ENCODE data around the gene FRG2.
"Not testable (repeated sequence)": the region's sequence is repeated elsewhere in the genome, so short reads cannot be mapped to it uniquely, and the experiment has no call there.

The FRG2 gene

DNA sequence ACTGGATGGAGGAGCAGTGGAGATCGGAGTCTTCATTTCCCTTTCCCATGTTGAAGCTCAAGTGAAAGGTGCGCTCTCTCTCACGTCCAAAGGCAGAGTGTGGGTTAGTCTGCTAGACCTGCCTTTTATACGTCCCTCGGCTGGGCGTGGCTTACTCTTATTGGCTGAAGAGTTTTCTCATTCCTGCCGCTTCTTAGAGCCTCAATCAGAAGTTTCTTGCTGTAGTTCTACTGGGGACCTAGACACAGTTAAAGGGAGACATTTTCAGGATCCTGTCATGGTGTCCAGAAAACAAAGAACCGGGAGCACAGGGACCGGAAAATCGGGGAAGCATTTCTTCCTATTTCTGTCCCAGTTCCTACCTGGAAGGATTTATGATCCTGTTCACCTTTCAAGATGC lies at the start of gene FRG2:
Gene FRG2, minus strand, starts transcription at position 101 of the 400 bp plus-strand sequence. Its CDS starts 52 bp downstream, at position 49.
- not testable (repeated sequence) for DNase-seq (ENCODE audit: low read depth)

DNA sequence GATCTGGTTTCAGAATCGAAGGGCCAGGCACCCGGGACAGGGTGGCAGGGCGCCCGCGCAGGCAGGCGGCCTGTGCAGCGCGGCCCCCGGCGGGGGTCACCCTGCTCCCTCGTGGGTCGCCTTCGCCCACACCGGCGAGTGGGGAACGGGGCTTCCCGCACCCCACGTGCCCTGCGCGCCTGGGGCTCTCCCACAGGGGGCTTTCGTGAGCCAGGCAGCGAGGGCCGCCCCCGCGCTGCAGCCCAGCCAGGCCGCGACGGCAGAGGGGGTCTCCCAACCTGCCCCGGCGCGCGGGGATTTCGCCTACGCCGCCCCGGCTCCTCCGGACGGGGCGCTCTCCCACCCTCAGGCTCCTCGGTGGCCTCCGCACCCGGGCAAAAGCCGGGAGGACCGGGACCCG lies 41.3 kb upstream of the FRG2 start:
- DNase-seq (ENCODE audit: low read depth), result not testable (repeated sequence)

GRCh38 chr4:190064805-190065204 lies 37.7 kb upstream of the FRG2 start:
- not testable (repeated sequence) for DNase-seq (ENCODE audit: low read depth)

GRCh38 chr4:190064342-190064741 lies 37.3 kb upstream of the FRG2 start, which contains the start of gene DBET:
TSS of gene DBET (plus strand) at chr4:190064502.
- not testable (repeated sequence) for DNase-seq (ENCODE audit: low read depth)

- DNase-seq (ENCODE audit: low read depth), result not testable (repeated sequence)
These were observed 31.9 kb upstream of the FRG2 start for GRCh38 chr4:190058997-190059396.

- not testable (repeated sequence) for DNase-seq (ENCODE audit: low read depth)
These were observed 22.6 kb upstream of the FRG2 start for GRCh38 chr4:190049378-190050239.

GRCh38 chr4:190047627-190048026 lies 20.6 kb upstream of the FRG2 start:
- DNase-seq (ENCODE audit: low read depth), result not testable (repeated sequence)

GRCh38 chr4:190040873-190041272 lies 13.8 kb upstream of the FRG2 start:
- DNase-seq (ENCODE audit: low read depth), result not testable (repeated sequence)

DNA sequence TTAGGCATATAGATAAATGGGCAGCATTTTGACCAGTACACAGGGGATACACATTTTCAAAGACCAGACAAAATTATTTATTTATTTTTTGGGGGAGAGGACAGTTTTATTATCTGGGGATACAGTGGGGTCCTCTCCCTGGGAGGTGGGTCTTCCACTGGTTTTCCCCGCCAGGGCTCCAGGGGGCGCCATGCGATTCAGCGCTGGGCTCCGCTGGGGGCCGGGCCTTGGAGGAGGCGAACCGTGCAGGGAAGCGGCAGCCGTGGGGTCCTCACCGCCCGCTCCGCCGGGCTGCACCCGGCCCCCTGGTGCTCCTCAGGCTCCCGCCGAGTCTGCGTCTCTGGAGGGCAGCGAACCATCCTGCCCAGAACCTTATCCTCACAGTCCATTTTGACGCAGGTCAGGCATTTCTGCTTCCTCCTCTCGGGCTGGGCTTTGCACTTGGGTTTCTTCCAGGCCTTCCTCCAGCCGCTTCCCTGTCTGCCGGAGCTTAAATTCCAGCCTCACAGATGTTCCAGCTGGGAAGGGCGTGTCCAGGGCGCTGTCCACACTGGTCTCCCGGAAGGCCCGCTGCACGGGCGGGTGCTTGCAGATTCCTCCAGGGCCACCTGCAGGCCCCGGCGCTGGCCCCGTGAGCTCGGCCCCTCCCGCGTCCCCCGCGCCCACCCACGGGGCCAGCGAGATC lies 10.8 kb upstream of the FRG2 start:
- not testable (repeated sequence) for DNase-seq (ENCODE audit: low read depth)

- not testable (repeated sequence) for DNase-seq (ENCODE audit: low read depth)
These were observed 4.2 kb upstream of the FRG2 start for GRCh38 chr4:190031264-190031663.

DNA sequence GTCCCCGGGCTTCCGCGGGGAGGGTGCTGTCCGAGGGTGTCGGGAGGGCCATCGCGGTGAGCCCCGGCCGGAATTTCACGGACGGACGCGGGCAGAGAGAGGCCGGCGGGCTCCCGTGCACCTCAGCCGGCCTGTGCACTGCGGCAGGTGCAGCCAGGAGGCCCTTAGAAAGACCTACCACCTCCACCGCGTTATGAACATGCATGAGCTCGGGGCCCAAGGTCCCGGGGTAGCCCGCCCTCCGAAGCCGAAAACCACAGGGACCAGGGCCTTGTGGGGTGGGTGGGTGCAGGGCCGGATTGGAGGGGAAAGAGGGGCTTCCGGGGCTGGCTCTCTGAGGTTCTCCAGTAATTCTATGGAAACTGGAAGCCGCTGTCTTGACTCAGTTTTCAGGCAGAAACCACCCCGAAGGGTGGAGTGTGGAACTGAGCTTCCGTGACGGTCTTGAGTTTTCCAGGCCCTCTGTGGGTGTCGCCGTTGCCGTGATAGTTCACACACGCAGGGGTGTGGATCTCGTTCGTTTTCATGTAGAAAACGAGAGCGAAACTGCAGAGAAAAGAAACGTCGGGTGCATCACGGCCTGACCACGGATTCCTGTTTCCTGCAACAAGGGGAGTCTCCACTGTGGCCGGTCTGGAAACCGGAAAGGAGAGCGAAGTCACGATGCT lies 4.3 kb downstream of the FRG2 start:
- DNase-seq (ENCODE audit: low read depth), result not testable (repeated sequence)

DNA sequence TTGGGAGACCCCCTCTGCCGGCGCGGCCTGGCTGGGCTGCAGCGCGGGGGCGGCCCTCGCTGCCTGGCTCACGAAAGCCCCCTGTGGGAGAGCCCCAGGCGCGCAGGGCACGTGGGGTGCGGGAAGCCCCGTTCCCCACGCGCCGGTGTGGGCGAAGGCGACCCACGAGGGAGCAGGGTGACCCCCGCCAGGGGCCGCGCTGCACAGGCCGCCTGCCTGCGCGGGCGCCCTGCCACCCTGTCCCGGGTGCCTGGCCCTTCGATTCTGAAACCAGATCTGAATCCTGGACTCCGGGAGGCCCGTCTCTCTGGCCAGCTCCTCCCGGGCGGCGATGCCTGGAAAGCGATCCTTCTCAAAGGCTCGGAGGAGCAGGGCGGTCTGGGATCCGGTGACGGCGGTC lies 5.1 kb downstream of the FRG2 start:
- not testable (repeated sequence) for DNase-seq (ENCODE audit: low read depth)

DNA sequence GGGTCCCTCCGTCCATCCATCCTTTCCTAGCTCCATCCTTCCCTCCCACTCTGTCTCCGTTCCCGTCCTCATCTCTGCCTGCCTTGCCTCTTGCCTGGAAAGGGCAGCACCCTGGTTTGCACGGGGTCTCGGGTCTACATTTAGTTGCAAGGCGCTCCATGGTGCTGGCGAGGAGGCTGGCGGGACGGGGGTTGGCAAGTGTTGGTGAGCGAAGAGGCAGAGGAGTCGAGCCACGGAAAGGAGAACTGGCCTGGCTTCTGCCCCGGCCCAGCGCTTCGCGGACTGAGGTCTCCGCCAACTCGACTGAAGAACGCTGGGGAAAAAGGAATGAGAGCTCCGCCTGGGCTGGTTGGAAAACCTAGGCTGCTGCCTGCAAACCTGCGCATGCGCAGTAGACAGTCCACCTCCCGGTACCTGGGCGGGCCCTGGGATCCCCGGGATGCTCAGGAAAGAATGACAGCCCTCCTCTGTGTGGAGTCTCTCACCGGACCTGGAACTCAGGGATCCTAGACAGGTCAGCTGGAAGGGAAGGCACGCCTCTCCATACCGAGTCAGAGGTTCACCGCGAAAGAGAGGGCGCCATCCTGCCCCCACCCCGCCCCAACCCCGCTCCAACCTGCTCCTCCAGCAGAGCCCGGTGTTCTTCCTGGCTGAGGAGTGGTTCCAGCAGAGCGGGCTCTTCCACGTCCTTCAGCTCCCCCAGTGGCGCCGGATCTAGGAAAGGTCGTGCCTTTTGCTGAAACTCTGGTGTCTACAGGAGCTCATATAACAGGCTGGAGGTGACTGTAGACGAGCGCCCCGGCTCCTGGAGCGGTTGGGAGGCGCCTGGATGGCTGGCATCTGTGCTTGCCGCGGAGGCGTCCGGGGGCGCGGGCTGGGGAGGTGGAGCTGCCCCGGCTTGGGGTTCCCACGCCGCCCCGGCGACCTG lies 6.0 kb downstream of the FRG2 start:
- DNase-seq (ENCODE audit: low read depth), result no peak

DNA sequence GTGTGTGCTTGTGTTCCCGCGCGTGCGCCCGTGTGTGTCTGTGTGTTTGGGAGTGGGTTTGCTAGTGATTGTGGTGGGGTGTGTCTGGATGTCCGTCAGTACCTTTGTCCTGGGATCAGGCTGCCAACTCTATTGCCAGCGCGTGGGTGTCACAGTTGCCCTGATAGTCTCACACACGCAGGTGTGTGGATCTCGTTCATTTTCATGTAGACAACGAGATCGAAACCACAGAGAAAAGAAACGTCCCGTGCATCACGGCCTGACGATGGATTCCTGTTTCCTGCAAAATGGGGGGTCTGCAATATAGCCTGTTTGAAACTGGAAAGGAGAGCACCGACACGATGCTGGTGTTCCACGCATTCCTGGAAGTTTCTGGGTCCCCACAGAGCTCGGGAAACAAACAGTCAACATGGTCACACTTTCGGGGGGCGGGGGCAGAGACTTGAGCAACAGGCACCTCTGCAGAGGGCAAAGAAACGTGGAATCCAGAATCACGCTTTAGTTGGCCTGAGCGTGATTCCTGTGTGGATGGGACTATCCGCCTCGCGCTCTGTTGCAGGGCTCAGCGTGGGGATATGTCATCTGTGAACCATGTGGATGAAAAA lies 7.1 kb downstream of the FRG2 start:
- DNase-seq (ENCODE audit: low read depth), result not testable (repeated sequence)

DNA sequence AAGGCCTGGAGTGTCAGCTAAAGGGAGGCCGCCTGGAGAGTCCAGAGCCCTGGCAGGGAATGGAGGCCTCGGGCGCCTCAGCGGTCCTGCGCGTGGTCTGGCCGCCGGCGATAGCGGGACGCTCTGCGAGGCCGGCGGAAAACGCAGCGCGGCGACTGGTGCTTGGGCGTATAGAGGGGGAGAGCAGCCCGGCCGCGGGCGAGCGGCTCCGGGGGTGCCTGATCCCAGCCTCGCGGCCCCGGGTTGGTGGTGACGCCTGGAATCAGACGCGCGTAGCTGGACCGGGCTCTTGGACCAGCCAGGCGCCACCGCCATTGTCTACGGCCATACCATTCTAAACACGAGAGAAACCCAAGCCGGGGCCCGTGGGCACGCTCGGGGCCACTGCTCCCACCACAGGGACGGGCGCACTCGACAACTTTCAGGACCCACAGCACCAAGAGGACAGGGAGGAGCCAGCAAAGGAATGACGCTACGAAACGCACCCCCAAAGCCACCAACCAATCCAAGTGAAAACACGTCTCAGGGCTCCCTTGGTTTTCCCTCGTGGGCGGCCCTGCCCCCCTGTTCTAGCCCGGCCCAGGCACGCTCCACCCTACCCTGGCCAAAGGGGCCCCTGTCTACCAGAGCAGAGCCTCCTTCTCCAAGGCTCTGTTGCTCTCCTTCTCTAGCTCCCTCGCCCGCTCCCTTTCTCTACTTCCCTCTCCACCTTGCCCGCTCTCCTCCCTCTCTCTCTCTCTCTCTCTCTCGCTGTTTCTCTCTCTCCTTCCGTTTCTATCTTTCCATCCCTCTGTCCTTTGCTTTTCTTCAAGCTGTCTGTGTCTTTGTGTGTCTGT lies 7.8 kb downstream of the FRG2 start:
- no peak for DNase-seq (ENCODE audit: low read depth)

DNA sequence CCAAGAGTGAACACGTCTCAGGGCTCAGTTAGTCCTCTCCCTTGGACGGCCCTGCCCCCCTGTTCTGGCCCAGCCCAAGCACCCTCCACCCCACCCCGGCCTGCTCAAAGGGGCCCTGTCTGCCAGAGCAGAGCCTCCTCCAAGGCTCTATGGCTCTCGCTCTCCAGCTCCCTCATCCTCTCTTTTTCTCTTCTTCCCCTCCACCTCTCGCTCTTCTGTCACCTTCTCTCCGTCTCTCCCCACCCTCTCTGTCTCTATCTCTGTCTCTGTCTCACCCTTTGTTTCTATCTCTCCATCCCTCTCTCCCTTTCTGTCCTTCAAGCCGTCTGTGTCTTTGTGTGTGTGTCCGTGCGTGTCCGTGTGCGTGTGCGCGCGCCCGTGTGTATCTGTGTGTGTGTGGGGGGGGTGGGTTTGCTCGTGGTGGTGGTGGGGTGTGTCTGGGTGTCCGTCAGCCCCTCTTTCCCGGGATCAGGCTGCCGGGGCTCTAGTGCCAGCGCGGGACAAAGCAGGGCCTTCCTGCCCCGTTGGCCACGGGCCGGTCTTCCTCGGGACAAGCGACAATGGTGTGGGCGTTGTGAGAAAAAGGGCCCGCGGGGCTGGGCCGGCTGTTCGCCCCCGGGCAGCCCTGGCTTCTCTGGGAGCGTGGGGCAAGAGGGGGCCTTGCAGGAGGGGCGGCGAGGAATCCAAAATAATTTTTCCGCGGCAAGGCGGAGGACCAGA lies 8.7 kb downstream of the FRG2 start:
- no peak for DNase-seq (ENCODE audit: low read depth)

GRCh38 chr4:190017357-190018200 lies 9.5 kb downstream of the FRG2 start:
- no peak for DNase-seq (ENCODE audit: low read depth)
